SH-SY5Y (cell line): Measurements from ENCODE around the gene SNRNP48.

ENCODE experiments used
- GATA2 ChIP-seq: IDR thresholded peaks from 2 replicates; pipeline ENCODE4 v1.6.1; 2011; ENCODE audit warnings: mild to moderate bottlenecking, low read depth, low read length
- GATA3 ChIP-seq: IDR thresholded peaks from 2 replicates; pipeline ENCODE4 v1.6.1; 2011; ENCODE audit warnings: low read depth, mild to moderate bottlenecking, low read length, moderate library complexity

DNA sequence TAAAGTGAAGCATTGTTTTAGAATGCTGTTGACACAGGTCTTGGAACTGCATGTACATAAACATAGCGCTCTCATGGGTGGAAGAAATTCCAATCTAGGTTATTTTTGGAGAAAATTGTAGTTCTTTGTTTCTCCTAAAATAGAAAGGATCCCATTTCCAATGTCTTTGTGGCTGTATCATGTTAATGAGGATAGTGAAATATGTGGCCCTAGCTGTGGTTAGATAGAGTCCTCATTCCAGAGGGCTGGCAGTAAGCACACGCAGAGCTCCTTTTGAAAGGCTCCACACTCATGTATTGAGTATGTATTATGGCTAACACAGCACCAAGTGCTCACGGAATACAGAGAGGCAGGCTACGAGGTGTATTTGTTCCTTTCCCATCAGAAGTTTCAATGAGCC lies 60.9 kb downstream of the SNRNP48 start:
- TF ChIP-seq GATA2 = no peak
- TF ChIP-seq GATA3 = no peak
